SK-N-SH treated with all-trans-retinoic acid at 6 μM for 48 hours (cell line): ENCODE results near the gene PPCS.

Source experiments
- TCF4 ChIP-seq: fragments of 250-450 bp; sonication (Bioruptor Pico); IDR thresholded peaks from 2 replicates; pipeline ENCODE4 v1.8.0; 2021; ENCODE audit warnings: mild to moderate bottlenecking, moderate library complexity, borderline replicate concordance
- ZFP30 ChIP-seq: fragments of 450-650 bp; formaldehyde crosslinking; IDR thresholded peaks from 2 replicates; pipeline ENCODE4 v1.5.0; 2022; ENCODE audit warnings: mild to moderate bottlenecking, moderate library complexity
- ZNF70 ChIP-seq: fragments of 450-650 bp; formaldehyde crosslinking; IDR thresholded peaks from 2 replicates; pipeline ENCODE4 v1.5.0; 2020; ENCODE audit warnings: mild to moderate bottlenecking, moderate library complexity
- TF ChIP-seq, protein P1 (sequence below): fragments of 250-450 bp; sonication (Bioruptor Pico); IDR thresholded peaks from 2 replicates; pipeline ENCODE4 v1.5.1; 2021; ENCODE audit warnings: mild to moderate bottlenecking, moderate library complexity

DNA sequence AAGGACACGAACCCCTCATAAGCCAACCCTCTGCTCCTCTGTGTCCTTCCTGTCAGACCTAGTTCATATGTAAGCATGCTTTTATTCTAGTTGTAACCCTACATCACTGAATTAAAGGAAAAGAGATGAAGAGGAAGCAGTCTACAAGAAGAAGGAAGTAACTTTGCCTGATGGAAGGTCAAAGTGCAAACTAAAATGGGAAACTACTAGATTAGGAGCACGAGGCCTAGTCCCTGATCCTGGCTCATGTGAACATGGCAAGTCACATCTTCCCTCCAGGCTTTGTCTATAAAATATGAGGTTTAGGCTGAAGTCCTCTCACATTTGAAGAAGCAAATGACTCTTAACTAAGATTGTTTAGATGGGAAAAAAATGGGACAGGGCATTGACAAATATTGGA lies 13.7 kb upstream of the PPCS start:
- TF ChIP-seq ZFP30 (CRISPR knock-in tag) (no peak), ZNF70 (CRISPR knock-in tag) (no peak), TCF4 (CRISPR knock-in tag) (no peak)
- TF ChIP-seq, protein P1, sequence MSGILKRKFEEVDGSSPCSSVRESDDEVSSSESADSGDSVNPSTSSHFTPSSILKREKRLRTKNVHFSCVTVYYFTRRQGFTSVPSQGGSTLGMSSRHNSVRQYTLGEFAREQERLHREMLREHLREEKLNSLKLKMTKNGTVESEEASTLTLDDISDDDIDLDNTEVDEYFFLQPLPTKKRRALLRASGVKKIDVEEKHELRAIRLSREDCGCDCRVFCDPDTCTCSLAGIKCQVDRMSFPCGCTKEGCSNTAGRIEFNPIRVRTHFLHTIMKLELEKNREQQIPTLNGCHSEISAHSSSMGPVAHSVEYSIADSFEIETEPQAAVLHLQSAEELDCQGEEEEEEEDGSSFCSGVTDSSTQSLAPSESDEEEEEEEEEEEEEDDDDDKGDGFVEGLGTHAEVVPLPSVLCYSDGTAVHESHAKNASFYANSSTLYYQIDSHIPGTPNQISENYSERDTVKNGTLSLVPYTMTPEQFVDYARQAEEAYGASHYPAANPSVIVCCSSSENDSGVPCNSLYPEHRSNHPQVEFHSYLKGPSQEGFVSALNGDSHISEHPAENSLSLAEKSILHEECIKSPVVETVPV (CRISPR knock-in tag), result no peak
